Neuronal stem cell (in vitro differentiated cells): ENCODE results near the gene TCF4.

ENCODE experiments used
- DNase-seq: peaks from one replicate; pipeline ENCODE4 v3.0.0-alpha.2; 2013; ENCODE audit warnings: low spot score
- H2AFZ ChIP-seq: one replicate; pipeline ENCODE4 v1.6.1; 2013; ENCODE audit warnings: mild to moderate bottlenecking, low read length, inconsistent platforms
- H2AK5ac ChIP-seq: 2 replicates; pipeline ENCODE4 v1.6.1; 2013; ENCODE audit warnings: low read depth, mild to moderate bottlenecking, inconsistent platforms, low read length, moderate library complexity, mixed read lengths
- H2BK120ac ChIP-seq: 2 replicates; pipeline ENCODE4 v1.6.1; 2013; ENCODE audit warnings: low read depth, mild to moderate bottlenecking, inconsistent platforms, low read length, moderate library complexity, mixed read lengths
- H2BK12ac ChIP-seq: one replicate; pipeline ENCODE4 v1.6.1; 2013; ENCODE audit warnings: low read length, inconsistent platforms
- H2BK15ac ChIP-seq: 2 replicates; pipeline ENCODE4 v1.6.1; 2013; ENCODE audit warnings: mild to moderate bottlenecking, low read length, inconsistent platforms, mixed read lengths
- H2BK5ac ChIP-seq: one replicate; pipeline ENCODE4 v1.6.1; 2013; ENCODE audit warnings: inconsistent platforms, mild to moderate bottlenecking, low read length, moderate library complexity
- H3K14ac ChIP-seq: one replicate; pipeline ENCODE4 v1.6.1; 2013; ENCODE audit warnings: low read length, inconsistent platforms
- H3K18ac ChIP-seq: 2 replicates; pipeline ENCODE4 v1.6.1; 2013; ENCODE audit warnings: low read length, inconsistent platforms
- H3K23ac ChIP-seq: 2 replicates; pipeline ENCODE4 v1.6.1; 2013; ENCODE audit warnings: low read depth, mild to moderate bottlenecking, mixed read lengths, low read length, inconsistent platforms; ENCODE audit not compliant: poor library complexity
- H3K27ac ChIP-seq: replicated peaks from 3 replicates; pipeline ENCODE4 v1.5.1; 2013; ENCODE audit warnings: low read length, inconsistent platforms
- H3K27me3 ChIP-seq, 3 experiments: 2 replicates each; pipeline ENCODE4 v1.6.1; 2013; ENCODE audit warnings: low read length in 3 of 3, mild to moderate bottlenecking in 2 of 3, inconsistent platforms in 1 of 3, low read depth in 1 of 3, mixed read lengths in 1 of 3, moderate library complexity in 1 of 3; ENCODE audit not compliant: control insufficient read depth in 3 of 3, insufficient read depth in 3 of 3
- H3K36me3 ChIP-seq, 2 donors: replicated peaks in 1 of 2; 2 replicates each; pipeline ENCODE4 v1.6.1; 2013; ENCODE audit warnings: low read length in 2 of 2; ENCODE audit not compliant: control insufficient read depth in 2 of 2, insufficient read depth in 2 of 2
- H3K4ac ChIP-seq: 2 replicates; pipeline ENCODE4 v1.6.1; 2013; ENCODE audit warnings: inconsistent platforms, mild to moderate bottlenecking, low read length, moderate library complexity
- H3K4me1 ChIP-seq, 2 donors: 1 replicate in 1 of 2; 2 replicates in 1 of 2; pipeline ENCODE4 v1.6.1; 2013; ENCODE audit warnings: low read length in 2 of 2, low read depth in 1 of 2; ENCODE audit not compliant: control insufficient read depth in 2 of 2, insufficient read depth in 1 of 2
- H3K4me2 ChIP-seq: one replicate; pipeline ENCODE4 v1.6.1; 2013; ENCODE audit warnings: mild to moderate bottlenecking, low read length, inconsistent platforms; ENCODE audit not compliant: insufficient read depth, poor library complexity, severe bottlenecking
- H3K4me3 ChIP-seq, 2 donors: 2 replicates each; pipeline ENCODE4 v1.5.1; 2013; ENCODE audit warnings: low read length in 2 of 2, mild to moderate bottlenecking in 2 of 2, inconsistent platforms in 1 of 2, moderate library complexity in 1 of 2
- H3K79me1 ChIP-seq: one replicate; pipeline ENCODE4 v1.6.1; 2013; ENCODE audit warnings: low read depth, mild to moderate bottlenecking, inconsistent platforms, low read length, moderate library complexity
- H3K9ac ChIP-seq: one replicate; pipeline ENCODE4 v1.6.1; 2013; ENCODE audit warnings: mild to moderate bottlenecking, low read depth, low read length, inconsistent platforms; ENCODE audit not compliant: poor library complexity
- H3K9me3 ChIP-seq, 2 donors: replicated peaks in 1 of 2; 2 replicates each; pipeline versions ENCODE3 to v1.6.1; 2013; ENCODE audit warnings: low read length in 2 of 2, mild to moderate bottlenecking in 2 of 2, inconsistent platforms in 1 of 2, low read depth in 1 of 2, mixed read lengths in 1 of 2, moderate library complexity in 1 of 2; ENCODE audit not compliant: control insufficient read depth in 2 of 2, insufficient read depth in 1 of 2
- H4K8ac ChIP-seq: one replicate; pipeline ENCODE4 v1.6.1; 2013; ENCODE audit warnings: low read depth, mild to moderate bottlenecking, inconsistent platforms, low read length, moderate library complexity
- H4K91ac ChIP-seq: one replicate; pipeline ENCODE4 v1.6.1; 2013; ENCODE audit warnings: low read length, low read depth, mild to moderate bottlenecking, inconsistent platforms; ENCODE audit not compliant: poor library complexity
- WGBS, 2 donors: extraction: QIAGEN DNeasy Blood & Tissue Kit; methylation state at CpG; one replicate each; pipeline ENCODE4 v1.1.7; 2013; ENCODE audit warnings: missing lambda C conversion rate in 2 of 2, mixed read lengths in 1 of 2; ENCODE audit not compliant: insufficient read length in 2 of 2, insufficient replicate concordance in 1 of 2; ENCODE audit errors: extremely low coverage in 2 of 2; 5-methylcytosine and 5-hydroxymethylcytosine counted together

The TCF4 gene

GRCh38 chr18:55382277-55382805 is 205.7 kb downstream of the TCF4 start:
- WGBS, 2 donors: no CpG with 5 or more reads among the region's 2 CpGs
- Histone ChIP-seq H3K36me3 (peaks cover 1 to 10% of the 10 kb centered on the region in 2 donors), H2AK5ac (no peak overlapping the region), H3K9ac (no peak overlapping the region), H2BK15ac (no peak overlapping the region), H2BK5ac (no peak overlapping the region), H3K23ac (no peak overlapping the region), H3K4me1 (peaks cover 0 to 4% of the 10 kb centered on the region in 2 donors), H3K27ac (no peak overlapping the region), H2AFZ (no peak overlapping the region), H4K91ac (no peak overlapping the region), H3K9me3 (peaks cover 2 to 30% of the 10 kb centered on the region in 2 donors), H4K8ac (no peak overlapping the region), H3K4me2 (no peak overlapping the region), H3K14ac (no peak overlapping the region), H3K4me3 (no peak overlapping the region), H3K18ac (no peak overlapping the region), H2BK12ac (no peak overlapping the region), H2BK120ac (no peak overlapping the region), H3K4ac (no peak overlapping the region), H3K79me1 (peaks cover 3% of the 10 kb centered on the region), H3K27me3 (no peaks in the 10 kb centered on the region)
- DNase-seq: no peak

DNA sequence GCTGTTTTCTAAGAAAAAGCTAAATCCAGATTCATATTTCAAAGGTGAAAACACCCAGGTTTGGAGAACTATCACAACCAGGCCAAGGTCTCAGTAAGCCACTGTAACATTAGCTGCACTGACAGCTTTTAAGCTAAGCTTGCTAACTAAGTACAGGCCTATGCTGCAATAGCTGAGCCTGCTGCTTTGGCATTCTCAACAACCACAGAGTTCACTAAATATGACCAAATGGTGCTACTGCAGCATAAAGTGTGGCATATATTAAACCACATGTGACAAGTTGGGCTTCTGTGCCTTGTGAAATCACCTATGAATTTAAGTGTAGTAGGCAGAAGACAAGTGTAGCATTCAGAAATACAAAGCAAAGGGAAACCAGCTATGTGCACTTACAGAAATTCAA is 206.7 kb downstream of the TCF4 start:
- Histone ChIP-seq H2BK120ac (no peak overlapping the region), H2BK15ac (no peak overlapping the region), H2BK12ac (no peak overlapping the region), H3K14ac (no peak overlapping the region), H2AK5ac (no peak overlapping the region), H2AFZ (no peak overlapping the region), H3K4me3 (no peak overlapping the region), H3K36me3 (peaks cover 1 to 10% of the 10 kb centered on the region in 2 donors), H3K9ac (no peak overlapping the region), H3K27ac (no peak overlapping the region), H3K27me3 (no peaks in the 10 kb centered on the region), H3K4ac (no peak overlapping the region), H3K23ac (no peak overlapping the region), H2BK5ac (no peak overlapping the region), H3K18ac (no peak overlapping the region), H3K9me3 (peaks cover 2 to 30% of the 10 kb centered on the region in 2 donors), H4K8ac (no peak overlapping the region), H3K4me1 (no peaks in the 10 kb centered on the region), H4K91ac (no peak overlapping the region), H3K4me2 (no peak overlapping the region), H3K79me1 (peaks cover 5% of the 10 kb centered on the region)
- DNase-seq: no peak

DNA sequence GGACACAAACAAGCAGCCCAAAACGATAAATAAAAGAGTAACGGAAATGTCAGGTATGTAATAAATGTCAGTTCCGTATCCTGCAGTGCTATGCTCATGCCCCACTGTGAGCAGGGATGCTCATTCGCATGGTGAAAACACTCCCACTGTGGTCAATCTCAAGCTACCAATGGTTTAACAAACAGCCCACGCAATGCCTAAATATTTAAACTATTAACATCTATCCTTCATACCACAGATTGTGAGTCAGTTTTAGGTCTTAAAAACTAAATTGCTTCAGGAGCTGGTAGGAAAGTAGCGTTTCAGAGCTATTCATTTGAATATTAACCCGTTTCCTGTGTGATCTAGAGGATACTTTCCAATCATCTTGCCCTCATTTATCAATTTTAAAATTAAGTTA is 207.4 kb downstream of the TCF4 start:
- no peak overlapping the region for H3K4ac ChIP-seq
- H3K36me3 ChIP-seq: peaks cover 1 to 10% of the 10 kb centered on the region in 2 donors
- H2BK15ac ChIP-seq: no peak overlapping the region
- H4K91ac ChIP-seq: no peak overlapping the region
- no peak overlapping the region for H2AFZ ChIP-seq
- peaks cover 5% of the 10 kb centered on the region for H3K79me1 ChIP-seq
- H3K18ac ChIP-seq: no peak overlapping the region
- H3K4me2 ChIP-seq: no peak overlapping the region
- H3K9me3 ChIP-seq: peaks cover 2 to 28% of the 10 kb centered on the region in 2 donors
- no peaks in the 10 kb centered on the region for H3K27me3 ChIP-seq
- H2BK5ac ChIP-seq: no peak overlapping the region
- H3K4me1 ChIP-seq: no peaks in the 10 kb centered on the region
- no peak overlapping the region for H4K8ac ChIP-seq
- no peak overlapping the region for H3K4me3 ChIP-seq
- no peak overlapping the region for H2AK5ac ChIP-seq
- H2BK120ac ChIP-seq: no peak overlapping the region
- H3K9ac ChIP-seq: no peak overlapping the region
- no peak overlapping the region for H2BK12ac ChIP-seq
- no peak overlapping the region for H3K27ac ChIP-seq
- H3K14ac ChIP-seq: no peak overlapping the region
- no CpG with 5 or more reads among the region's 7 CpGs for WGBS, 2 donors
- H3K23ac ChIP-seq: no peak overlapping the region
- no peak for DNase-seq

DNA sequence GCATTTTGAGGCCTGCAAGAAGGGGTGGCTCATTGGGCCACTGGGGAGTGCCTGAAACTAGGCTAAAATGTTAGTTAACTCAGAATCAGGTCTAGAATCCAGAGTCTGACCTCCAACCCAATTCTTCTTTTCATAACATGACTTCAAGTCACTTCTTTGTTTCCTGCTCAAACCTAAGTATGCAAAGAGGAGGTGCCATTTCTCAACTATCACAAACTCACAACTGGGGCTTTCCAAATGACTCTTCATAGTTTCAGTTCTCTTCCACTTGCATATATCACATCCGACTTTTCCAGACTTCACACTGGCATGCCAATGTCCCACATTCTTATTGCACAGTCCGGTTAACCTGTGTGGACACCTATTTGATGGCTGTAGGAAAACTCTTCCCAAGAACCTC is 211.6 kb downstream of the TCF4 start:
- Histone ChIP-seq H2BK5ac (no peak overlapping the region), H3K4ac (no peak overlapping the region), H2BK120ac (no peak overlapping the region), H2BK12ac (no peak overlapping the region), H3K9ac (no peak overlapping the region), H3K4me3 (no peak overlapping the region), H2AK5ac (no peak overlapping the region), H3K14ac (no peak overlapping the region), H3K4me2 (no peak overlapping the region), H3K18ac (no peak overlapping the region), H3K79me1 (peaks cover 4% of the 10 kb centered on the region), H2AFZ (no peak overlapping the region), H2BK15ac (no peak overlapping the region), H3K4me1 (no peaks in the 10 kb centered on the region), H3K36me3 (peaks cover 0 to 2% of the 10 kb centered on the region in 2 donors), H3K27ac (no peak overlapping the region), H3K23ac (no peak overlapping the region), H3K27me3 (no peaks in the 10 kb centered on the region), H4K91ac (no peak overlapping the region), H4K8ac (no peak overlapping the region), H3K9me3 (peaks cover 5 to 11% of the 10 kb centered on the region in 2 donors)
- no CpG with 5 or more reads among the region's 2 CpGs for WGBS, 2 donors
- no peak for DNase-seq
